Lung microvascular endothelial cell (primary cell): ENCODE measurements around the gene LRCOL1. TPM values are rescaled to one million over a fixed set of nuclear protein-coding genes. Genes with fewer than 3 reads are reported as not detected.

ENCODE experiments used
- total RNA-seq: library from RNA; depleted of rRNA; stranded (reverse); fragments of >200 nt; gene quantifications from 2 replicates; pipeline ENCODE4 v1.2.1, GENCODE V29; 2014

The LRCOL1 gene
- total RNA-seq, 1 donor from 2014 or later: 2.2 TPM

Other genes starting within 250 kb of the LRCOL1 start
- 3.6 and 7.2 TPM in 2 replicates for gene FBRSL1, start 120.4 kb downstream of the LRCOL1 start, total RNA-seq
- gene P2RX2, start 8.2 kb upstream of the LRCOL1 start, total RNA-seq: not detected in 2 replicates
- 16.1 and 27.4 TPM in 2 replicates for gene POLE, start 76.8 kb upstream of the LRCOL1 start, total RNA-seq
- gene PXMP2, start 77.0 kb upstream of the LRCOL1 start, total RNA-seq: 21.4 and 38.7 TPM in 2 replicates
- 32.3 and 33.9 TPM in 2 replicates for gene PGAM5, start 100.3 kb upstream of the LRCOL1 start, total RNA-seq
- 31.6 and 34.5 TPM in 2 replicates for gene ANKLE2, start 151.2 kb upstream of the LRCOL1 start, total RNA-seq
- 41.6 and 70.0 TPM in 2 replicates for gene GOLGA3, start 218.3 kb upstream of the LRCOL1 start, total RNA-seq